HG02885 (cell line): Measurements from ENCODE around the gene SPIN1.

ENCODE experiments used
- ATAC-seq: cut with Tn5 transposase; IDR thresholded peaks from one replicate; pipeline ENCODE4 v1.9.1; 2021; ENCODE audit warnings: mild to moderate bottlenecking; ENCODE audit not compliant: unreplicated experiment, poor library complexity

The SPIN1 gene

DNA sequence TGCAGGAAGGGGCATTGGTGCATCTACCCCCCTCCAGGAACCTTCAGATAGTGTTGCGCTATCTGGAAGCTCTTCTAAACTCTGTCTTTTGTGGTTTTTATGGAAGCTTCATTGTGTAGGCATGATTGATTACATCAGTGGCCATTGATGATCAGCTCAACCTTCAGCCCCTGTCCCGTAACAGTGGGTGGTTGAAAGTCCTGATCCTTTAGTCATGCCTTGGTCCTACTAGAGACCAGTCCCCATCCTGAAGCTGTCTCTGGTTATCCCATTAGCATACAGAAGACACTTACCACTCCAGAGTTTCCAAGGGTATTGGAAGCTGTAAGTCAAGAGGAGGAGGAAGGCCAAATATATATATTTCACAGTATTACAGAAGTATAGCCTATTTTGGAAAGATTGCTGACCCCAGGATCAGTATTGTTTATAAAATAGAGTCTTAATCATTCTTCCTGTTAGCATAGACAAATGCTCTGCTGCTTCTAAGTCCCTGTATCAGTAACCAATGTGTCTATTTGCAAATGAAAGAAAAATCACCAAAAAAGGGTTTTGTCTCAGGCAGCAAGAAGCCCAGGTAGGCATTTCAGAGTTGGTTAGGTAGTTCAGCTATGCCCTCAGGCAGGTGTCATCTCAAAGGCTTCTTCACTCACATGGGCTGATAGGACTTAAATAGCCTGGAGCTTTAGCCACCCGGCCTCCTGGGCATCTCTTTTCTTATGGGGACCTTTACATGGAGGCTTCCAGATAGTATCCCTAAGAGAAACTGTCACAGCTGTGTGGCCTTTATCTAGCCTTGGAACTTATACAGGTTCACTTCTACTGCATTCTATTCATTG, 41.6 kb downstream of the SPIN1 start:
- ATAC-seq = no peak

DNA sequence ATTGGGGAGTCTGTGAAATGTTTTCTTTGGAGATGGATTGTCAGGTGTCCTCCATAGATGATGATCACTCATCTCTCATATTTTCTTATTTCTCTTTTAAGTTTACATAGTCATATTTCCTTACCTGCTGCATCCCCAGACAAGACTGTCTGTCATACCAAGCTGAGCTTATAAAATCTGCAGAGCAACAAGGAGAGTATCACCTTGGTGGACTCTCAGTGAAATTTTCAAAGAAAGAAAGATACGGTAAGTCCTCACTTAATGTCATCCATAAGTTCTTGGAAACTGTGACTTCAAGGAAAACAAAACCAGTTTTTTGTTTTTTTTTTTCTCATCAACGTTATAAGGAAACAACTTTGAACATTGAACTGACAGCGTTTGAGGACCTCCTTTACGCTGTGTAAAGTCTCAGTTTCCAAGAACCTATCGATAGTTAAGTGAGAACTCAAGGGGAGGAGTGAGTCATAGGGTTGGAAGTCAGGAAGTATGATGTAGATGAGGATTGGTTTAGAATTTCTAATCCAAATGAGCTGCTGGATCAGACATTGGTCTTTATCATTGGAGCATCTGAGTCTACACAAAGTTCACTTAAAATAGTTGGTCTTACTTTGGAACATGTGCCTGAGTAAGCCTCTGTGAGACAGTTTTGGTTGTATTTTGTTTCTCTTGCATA, 45.5 kb downstream of the SPIN1 start:
- no peak for ATAC-seq

DNA sequence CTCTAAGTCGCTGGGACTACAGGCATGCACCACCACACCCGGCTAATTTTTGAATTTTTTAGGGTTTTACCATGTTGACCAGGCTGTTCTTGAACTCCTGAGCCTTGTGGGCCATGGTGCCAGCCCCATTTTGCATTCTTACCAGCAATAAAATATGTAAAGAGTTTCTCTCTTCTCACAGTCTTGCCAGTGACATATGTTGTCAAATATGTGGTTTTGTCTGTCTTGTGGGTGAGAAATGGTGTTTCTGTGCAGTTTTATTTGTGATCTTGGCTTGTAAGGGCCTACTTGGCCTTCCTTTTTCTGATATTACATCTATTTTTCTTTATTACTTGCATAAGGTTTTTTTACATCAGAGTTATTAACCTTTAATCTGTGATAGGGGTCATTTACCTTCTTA, 47.1 kb downstream of the SPIN1 start:
- no peak for ATAC-seq

- ATAC-seq = no peak
Measured at GRCh38 chr9:88436379-88436778, 48.1 kb downstream of the SPIN1 start.

GRCh38 chr9:88437210-88438146, 49.2 kb downstream of the SPIN1 start:
- ATAC-seq = no peak

GRCh38 chr9:88438811-88439210, 50.6 kb downstream of the SPIN1 start:
- no peak for ATAC-seq

DNA sequence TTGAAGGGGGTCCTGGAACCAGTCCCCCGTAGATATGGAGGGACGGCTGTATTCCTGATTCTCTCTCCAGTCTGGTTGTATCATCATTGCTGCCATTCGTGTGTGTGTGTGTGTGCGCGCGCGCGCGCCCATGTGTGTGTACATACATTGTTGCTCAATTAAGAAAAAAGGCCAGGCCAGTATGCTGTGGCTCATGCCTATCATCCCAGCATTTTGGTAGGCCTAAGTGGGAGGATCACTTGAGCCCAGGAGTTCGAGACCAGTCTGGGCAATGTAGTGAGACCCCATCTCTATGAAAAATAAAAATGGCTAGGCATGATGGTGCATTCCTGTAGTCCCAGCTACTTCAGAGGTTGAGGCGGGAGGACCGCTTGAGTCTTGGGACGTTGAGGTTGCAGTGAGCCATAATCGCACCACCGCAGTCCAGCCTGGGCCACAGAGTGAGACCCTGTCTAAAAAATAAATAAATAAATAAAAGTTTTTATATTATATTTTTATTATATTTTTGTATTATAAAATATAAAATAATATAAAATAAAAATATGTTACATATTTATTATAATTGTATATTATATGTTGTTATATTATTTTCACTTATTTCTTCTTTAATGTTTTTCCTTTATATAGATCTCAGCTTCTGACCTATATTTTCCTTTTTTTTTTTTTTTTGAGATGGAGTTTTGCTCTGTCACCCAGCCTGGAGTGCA, 53.2 kb downstream of the SPIN1 start:
- ATAC-seq = no peak

DNA sequence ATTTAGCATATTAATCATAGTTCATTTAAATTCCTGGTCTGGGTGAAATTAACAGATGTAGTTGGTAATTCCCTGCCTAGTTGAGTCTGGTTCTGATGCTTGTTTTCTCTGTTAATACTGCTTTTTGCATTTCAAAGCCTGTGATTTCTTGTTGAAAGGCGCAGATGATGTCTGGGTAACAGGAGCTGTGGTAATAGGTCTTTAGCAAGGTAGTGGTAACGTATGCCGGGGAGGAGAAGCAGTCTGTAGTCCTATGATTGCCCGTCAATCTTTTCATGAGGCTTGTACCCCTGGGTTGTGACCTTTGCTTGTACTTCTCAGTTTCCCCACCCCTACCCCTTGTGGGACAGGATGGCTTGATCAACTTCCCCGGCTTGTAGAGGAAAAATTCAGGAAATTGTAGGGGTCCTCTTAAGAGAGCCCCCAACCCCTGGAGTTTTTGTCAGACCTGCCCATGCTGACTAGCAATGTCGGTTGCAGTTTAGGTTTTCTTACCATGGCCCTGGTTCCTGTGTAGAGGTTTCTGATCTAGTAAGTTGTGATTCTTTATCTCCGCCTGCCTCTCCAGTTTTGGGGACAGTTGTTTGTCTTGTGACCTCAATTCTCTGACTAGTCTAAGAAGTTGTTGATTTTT, 55.4 kb downstream of the SPIN1 start:
- no peak for ATAC-seq

GRCh38 chr9:88446728-88447127, 58.5 kb downstream of the SPIN1 start:
- ATAC-seq = no peak

DNA sequence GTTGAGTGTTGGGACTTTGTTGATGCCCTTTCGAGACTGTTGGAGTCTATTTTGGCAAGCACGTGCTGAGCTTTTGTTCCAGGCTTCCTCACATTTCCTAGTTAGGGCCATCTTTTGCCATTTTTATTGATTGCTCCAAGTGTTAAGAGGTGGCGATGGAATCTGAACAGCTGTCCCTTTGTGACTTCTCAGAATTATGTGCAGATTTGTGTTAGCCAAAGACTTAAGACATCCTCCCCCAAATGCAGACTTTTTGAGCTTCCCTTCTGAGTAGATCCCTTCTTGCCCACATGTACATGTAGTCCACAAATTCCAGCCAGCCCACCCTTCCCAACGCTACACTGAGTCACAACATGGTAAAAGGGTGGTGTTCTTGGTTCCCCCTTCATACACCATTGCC, 59.2 kb downstream of the SPIN1 start:
- ATAC-seq = no peak

GRCh38 chr9:88451160-88451559, 62.9 kb downstream of the SPIN1 start:
- ATAC-seq = no peak

GRCh38 chr9:88458716-88459465, 70.6 kb downstream of the SPIN1 start:
- ATAC-seq = no peak

DNA sequence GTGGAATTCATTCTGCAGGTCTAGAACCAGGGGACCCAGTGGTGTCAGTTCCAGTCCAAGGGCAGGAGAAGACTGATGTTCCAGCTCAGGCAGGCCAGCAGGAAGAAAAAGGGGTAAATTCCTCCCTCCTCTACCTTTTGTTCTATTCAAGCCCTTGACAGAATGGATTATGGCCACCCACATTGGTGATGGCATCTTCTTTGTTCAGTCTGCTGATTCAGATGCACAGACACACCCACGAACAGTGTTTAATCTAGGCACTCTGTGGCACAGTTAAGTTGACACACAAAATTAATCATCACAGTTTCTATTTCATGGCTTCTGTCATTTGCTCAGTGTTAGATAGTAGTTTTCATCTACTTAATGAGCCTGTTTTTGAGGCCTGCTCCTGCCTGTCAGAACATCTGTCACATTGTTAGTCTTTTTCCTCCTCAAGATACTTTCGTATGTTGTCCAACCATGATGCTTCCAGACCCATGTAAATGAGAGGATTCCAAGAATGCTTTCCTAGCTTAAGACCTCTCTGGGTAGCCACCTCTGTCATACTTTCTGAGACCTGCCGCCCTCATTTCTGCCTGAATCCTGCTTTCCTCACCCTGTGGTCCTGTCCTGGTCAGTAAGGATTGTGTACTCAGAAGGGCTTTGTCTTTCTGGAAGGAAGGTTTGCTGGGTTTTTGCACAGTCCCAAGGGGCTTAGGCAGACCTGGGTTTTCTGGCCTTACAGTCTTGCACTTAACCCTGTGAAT, 72.5 kb downstream of the SPIN1 start:
- no peak for ATAC-seq

DNA sequence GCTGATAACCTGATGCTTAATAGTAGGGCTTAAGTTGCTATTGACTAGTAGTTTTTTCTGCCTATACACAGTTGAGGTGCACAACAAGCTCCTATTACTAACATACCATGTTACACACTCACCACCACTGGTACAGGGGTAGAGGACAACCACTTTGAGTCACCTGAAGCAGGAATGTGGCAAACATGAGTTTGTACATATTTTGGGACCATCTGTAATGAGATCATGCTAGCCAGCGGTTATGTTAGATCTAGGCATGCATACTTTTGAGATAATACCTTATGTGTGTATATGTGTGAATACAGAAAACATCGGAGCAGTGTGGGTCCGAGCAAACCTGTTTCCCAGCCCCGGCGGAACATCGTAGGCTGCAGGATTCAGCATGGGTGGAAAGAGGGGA, 73.9 kb downstream of the SPIN1 start:
- ATAC-seq = no peak

GRCh38 chr9:88464851-88465250, 76.6 kb downstream of the SPIN1 start:
- no peak for ATAC-seq

DNA sequence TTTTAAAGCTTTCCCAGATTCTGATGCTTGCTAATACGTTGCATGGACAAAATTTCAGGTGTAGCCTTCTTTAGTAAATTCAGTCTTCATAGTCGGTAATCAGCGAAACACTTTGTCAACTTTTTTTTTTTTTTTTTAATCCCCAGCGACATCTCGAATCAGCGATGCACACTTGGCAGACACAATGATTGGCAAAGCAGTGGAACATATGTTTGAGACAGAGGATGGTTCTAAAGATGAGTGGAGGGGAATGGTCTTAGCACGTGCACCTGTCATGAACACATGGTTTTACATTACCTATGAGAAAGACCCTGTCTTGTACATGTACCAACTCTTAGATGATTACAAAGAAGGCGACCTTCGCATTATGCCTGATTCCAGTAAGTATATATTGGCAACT, 80.0 kb downstream of the SPIN1 start:
- no peak for ATAC-seq

DNA sequence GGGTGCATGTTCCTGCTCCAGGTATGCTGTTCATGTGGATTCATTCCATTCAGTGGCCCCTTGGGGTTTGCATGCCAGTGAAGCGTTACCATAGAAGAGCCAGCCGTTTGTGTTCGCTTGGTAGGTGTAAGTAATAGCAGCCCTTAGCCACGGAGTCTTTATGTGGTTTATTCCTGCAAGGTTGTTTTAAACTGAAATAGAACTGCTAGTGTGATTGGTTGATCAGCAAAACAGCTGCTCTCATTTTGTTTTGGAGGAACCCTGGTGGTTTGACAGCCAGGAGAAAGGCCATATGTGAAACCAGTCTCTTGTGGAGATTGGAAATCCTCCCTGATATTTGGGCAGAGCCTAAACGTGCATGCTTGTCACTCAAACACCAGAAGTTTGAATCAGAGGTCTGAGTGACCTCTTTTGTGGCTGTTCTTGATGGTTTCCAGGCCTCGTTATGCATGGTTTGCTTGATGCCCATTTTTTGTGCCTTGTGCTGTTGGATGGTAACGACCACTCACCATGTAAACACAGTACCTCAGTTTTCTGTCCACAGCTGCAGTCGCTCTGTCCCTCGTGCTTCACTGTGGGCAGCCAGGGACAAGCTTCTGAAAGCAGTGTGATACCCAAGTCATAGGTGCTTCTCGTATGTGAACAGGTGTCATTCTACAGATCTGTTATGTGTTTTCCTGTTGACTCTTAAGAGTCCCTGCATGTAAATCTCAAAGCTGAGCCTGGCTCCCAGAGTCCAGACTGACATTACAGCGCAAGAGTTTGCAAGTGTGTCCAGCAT, 88.4 kb downstream of the SPIN1 start:
- ATAC-seq = no peak

DNA sequence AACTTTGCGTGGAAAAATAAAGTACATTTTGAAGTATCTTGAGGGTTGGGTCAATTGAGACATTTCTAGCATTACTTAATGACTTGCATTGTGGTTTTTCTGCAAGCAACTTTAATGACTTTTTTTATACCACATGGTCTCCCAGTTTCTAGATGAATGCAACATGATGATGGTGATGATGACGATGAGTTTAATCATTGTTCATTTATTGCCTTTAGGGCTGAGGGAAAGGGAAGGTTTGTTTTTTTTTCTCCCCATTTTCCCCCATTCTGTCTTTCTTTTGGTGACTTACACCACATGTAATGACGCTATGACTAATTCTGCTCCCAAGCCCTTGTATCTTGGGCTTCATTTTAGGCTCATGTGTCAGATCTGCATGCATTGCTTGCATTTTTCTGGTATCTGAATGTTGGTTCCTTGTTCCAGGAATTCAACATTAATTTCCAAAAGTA, 89.1 kb downstream of the SPIN1 start:
- ATAC-seq = no peak
